NB4 (cell line): Measurements from ENCODE around the gene RGS17.

Experiments used
- CTCF ChIP-seq: IDR thresholded peaks from one replicate; pipeline ENCODE4 v1.5.1; 2012; ENCODE audit warnings: low read depth, low read length
- MYC ChIP-seq: IDR thresholded peaks from 2 replicates; pipeline ENCODE4 v1.6.1; 2011; ENCODE audit warnings: low read depth, low read length
- POLR2A ChIP-seq: IDR thresholded peaks from 2 replicates; pipeline ENCODE4 v1.6.1; 2011; ENCODE audit warnings: mild to moderate bottlenecking; ENCODE audit not compliant: insufficient read length; ENCODE audit errors: extremely low read depth

GRCh38 chr6:152959333-152959732 is 171.7 kb downstream of the RGS17 start:
- TF ChIP-seq CTCF (no peak), POLR2A (no peak), MYC (no peak)
